Measurements from ENCODE around the gene USP3.

- TF ChIP-seq CTCF (IDR thresholded peaks at IDR 0.05; ENCODE audit: low read length) = no peak
- no peak for TF ChIP-seq EZH2 (optimal IDR thresholded peaks at IDR 0.05; ENCODE audit: low read depth, low read length)
- TF ChIP-seq EZH2phosphoT487 (IDR thresholded peaks at IDR 0.05; ENCODE audit: low read length) = no peak
Measured at GRCh38 chr15:63572749-63573464, 68.5 kb downstream of the USP3 start.

Measured in MM.1S (cell line).